HCT116 (cell line): Measurements from ENCODE around the gene GTF2H2. TPM values are rescaled to one million over a fixed set of nuclear protein-coding genes. Genes with fewer than 3 reads are reported as not detected.
"Not testable (repeated sequence)": the region's sequence is repeated elsewhere in the genome, so short reads cannot be mapped to it uniquely, and the experiment has no call there.

ENCODE experiments used
- ATAC-seq: fragments of 200-7000 bp; cut with Tn5 transposase; 2 replicates; pipeline ENCODE4 v1.9.1; 2020; ENCODE audit warnings: mild to moderate bottlenecking, moderate library complexity
- BruUV-seq: library from RNA; stranded (reverse); fragments of 400-500 nt; replicated peaks from 2 replicates; lab custom pipeline; 2021; lab: Mats Ljungman, UMichigan
- CTCF ChIA-PET: fragments of 300-600 bp; sonication (Branson Sonifier 250); formaldehyde crosslinking; loops from one replicate; lab custom pipeline; 2021; ENCODE audit warnings: antibody characterized with exemption; lab: Charles Lee
- POLR2A ChIA-PET: fragments of 300-600, 350-600 bp; sonication (Branson Sonifier 250); formaldehyde crosslinking; loops from one replicate; lab custom pipeline; 2021; ENCODE audit warnings: antibody characterized with exemption; lab: Charles Lee
- RAD21 ChIA-PET, 2 experiments: fragments of 300-600 bp; sonication (Branson Sonifier 250); formaldehyde crosslinking; loops; one replicate each; lab custom pipeline; 2023; ENCODE audit warnings: low total read pairs in 2 of 2; ENCODE audit not compliant: uncharacterized antibody in 2 of 2, unreplicated experiment in 2 of 2, low non-redundant PET in 1 of 2; lab: Charles Lee
- DNase-seq: peaks from one replicate; pipeline ENCODE4 v3.0.0-alpha.2; 2010; ENCODE audit warnings: low read depth, low spot score
- H2AFZ ChIP-seq: fragments of 200-600 bp; shearing (Covaris generic), sonication (generic); 2 replicates; pipeline ENCODE4 v1.6.1; 2017; ENCODE audit warnings: low read depth, mixed run types, mixed read lengths, antibody characterized with exemption, low read length; ENCODE audit not compliant: poor library complexity, severe bottlenecking
- H3K27ac ChIP-seq: 2 replicates; pipeline ENCODE4 v1.5.1; 2012; ENCODE audit warnings: low read depth, low read length
- H3K27me3 ChIP-seq: fragments of 200-600 bp; sonication (generic); 2 replicates; pipeline ENCODE4 v1.6.1; 2016; ENCODE audit warnings: mixed run types, low read length, mixed read lengths; ENCODE audit not compliant: insufficient read depth
- H3K36me3 ChIP-seq, 2 experiments: fragments of 200-500 bp in 1 of 2; fragments of 200-600 bp in 1 of 2; sonication (Bioruptor generic) in 1 of 2; sonication (generic) in 1 of 2; 2 replicates each; pipeline versions ENCODE4 v1.5.1 to v1.6.1; 2014 to 2016; ENCODE audit warnings: low read length in 2 of 2, inconsistent platforms in 1 of 2, mixed read lengths in 1 of 2, mixed run types in 1 of 2; ENCODE audit not compliant: insufficient read depth in 2 of 2, control insufficient read depth in 1 of 2
- H3K4me1 ChIP-seq, 2 experiments: fragments of 200-600 bp in 1 of 2; sonication (generic) in 1 of 2; 2 replicates each; pipeline versions ENCODE4 v1.5.1 to v1.6.1; 2012 to 2017; ENCODE audit warnings: low read length in 2 of 2, inconsistent platforms in 1 of 2, mild to moderate bottlenecking in 1 of 2, mixed read lengths in 1 of 2, mixed run types in 1 of 2, moderate library complexity in 1 of 2; ENCODE audit not compliant: insufficient read depth in 2 of 2, control insufficient read depth in 1 of 2
- H3K4me2 ChIP-seq: fragments of 200-600 bp; sonication (generic); 2 replicates; pipeline ENCODE4 v1.6.1; 2017; ENCODE audit warnings: mixed run types, low read length, mixed read lengths
- H3K4me3 ChIP-seq, 2 experiments: fragments of 200-600 bp in 1 of 2; sonication (generic) in 1 of 2; replicated peaks in 1 of 2; 2 replicates each; pipeline ENCODE4 v1.5.1; 2011 to 2016; ENCODE audit warnings: low read length in 2 of 2, control low read depth in 1 of 2, low read depth in 1 of 2, mild to moderate bottlenecking in 1 of 2, mixed read lengths in 1 of 2, mixed run types in 1 of 2
- H3K79me2 ChIP-seq: fragments of 200-600 bp; sonication (generic); 2 replicates; pipeline ENCODE4 v1.6.1; 2017; ENCODE audit warnings: mild to moderate bottlenecking, mixed run types, low read length, moderate library complexity, mixed read lengths; ENCODE audit not compliant: insufficient read depth
- H3K9ac ChIP-seq: fragments of 200-600 bp; sonication (generic); 2 replicates; pipeline ENCODE4 v1.6.1; 2016; ENCODE audit warnings: low read length, mixed read lengths
- H3K9me2 ChIP-seq: fragments of 200-600 bp; sonication (generic), shearing (Covaris generic); 2 replicates; pipeline ENCODE4 v1.6.1; 2017; ENCODE audit warnings: mixed run types, mild to moderate bottlenecking, moderate library complexity; ENCODE audit not compliant: insufficient read depth
- H3K9me3 ChIP-seq, 2 experiments: fragments of 200-500 bp in 1 of 2; fragments of 200-600 bp in 1 of 2; sonication (Bioruptor generic) in 1 of 2; sonication (generic) in 1 of 2; 2 replicates each; pipeline ENCODE4 v1.6.1; 2014 to 2017; ENCODE audit warnings: low read length in 2 of 2, mixed read lengths in 2 of 2, inconsistent platforms in 1 of 2, low read depth in 1 of 2, mild to moderate bottlenecking in 1 of 2, mixed run types in 1 of 2, moderate library complexity in 1 of 2; ENCODE audit not compliant: control insufficient read depth in 1 of 2, insufficient read depth in 1 of 2
- H4K20me1 ChIP-seq: fragments of 200-600 bp; sonication (generic), shearing (Covaris generic); 2 replicates; pipeline ENCODE4 v1.6.1; 2017; ENCODE audit warnings: mixed run types, mild to moderate bottlenecking, moderate library complexity; ENCODE audit not compliant: insufficient read depth
- intact Hi-C: fragments of 100-400 bp; cut with micrococcal nuclease; formaldehyde crosslinking; loops from 2 replicates; pipeline ENCODE4 v1.10.0; 2022
- total RNA-seq: library from RNA; stranded (reverse); gene quantifications from one replicate; pipeline ENCODE4 v1.2.1, GENCODE V29; 2021; ENCODE audit not compliant: unreplicated experiment

The GTF2H2 gene
- total RNA-seq, 1 experiment from 2014 or later: 37.8 TPM

GRCh38 chr5:71025289-71025953 lies 42.1 kb downstream of the GTF2H2 start, which contains the start of gene NAIP:
TSS of gene NAIP (minus strand) at chr5:71025339. CDS start at chr5:71012915, 12,424 bp downstream.
- H2AFZ ChIP-seq, H3K4me1 ChIP-seq, H3K9ac ChIP-seq, H3K4me2 ChIP-seq, RAD21 ChIA-PET, CTCF ChIA-PET, H3K36me3 ChIP-seq, POLR2A ChIA-PET, H3K27me3 ChIP-seq, H3K27ac ChIP-seq, intact Hi-C loops, DNase-seq, H3K79me2 ChIP-seq, H3K9me2 ChIP-seq, H4K20me1 ChIP-seq, H3K4me3 ChIP-seq, H3K9me3 ChIP-seq, ATAC-seq: not testable (repeated sequence)
- BruUV-seq: TSS peak; percentile 28

DNA sequence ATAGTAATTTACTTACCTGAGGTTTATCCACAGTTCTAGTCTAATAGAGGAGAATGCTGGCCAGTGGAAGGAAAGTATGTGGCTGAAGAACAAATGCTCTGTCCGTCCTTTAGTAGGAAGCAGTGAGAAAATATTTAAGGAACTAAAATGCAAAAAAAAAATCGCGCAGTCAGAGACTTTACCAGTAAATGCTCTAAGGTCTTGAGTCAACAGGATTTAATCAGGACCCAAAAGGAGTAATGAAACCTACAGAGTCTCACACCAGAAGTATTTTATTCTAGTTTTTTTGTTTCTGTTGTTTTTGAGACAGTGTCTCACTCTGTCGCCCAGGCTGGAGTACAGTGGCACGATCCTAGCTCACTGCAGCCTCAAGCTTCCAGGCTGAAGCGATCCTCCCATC lies 46.8 kb downstream of the GTF2H2 start:
- RAD21 ChIA-PET, H3K9ac ChIP-seq, H3K27me3 ChIP-seq, H3K27ac ChIP-seq, H3K9me3 ChIP-seq, H4K20me1 ChIP-seq, H2AFZ ChIP-seq, POLR2A ChIA-PET, intact Hi-C loops, DNase-seq, H3K4me3 ChIP-seq, CTCF ChIA-PET, H3K9me2 ChIP-seq, H3K36me3 ChIP-seq, H3K79me2 ChIP-seq, H3K4me1 ChIP-seq, H3K4me2 ChIP-seq, ATAC-seq, BruUV-seq: not testable (repeated sequence)

GRCh38 chr5:71018376-71019005 lies 49.0 kb downstream of the GTF2H2 start:
- H3K9me3 ChIP-seq, H3K4me1 ChIP-seq, CTCF ChIA-PET, H4K20me1 ChIP-seq, DNase-seq, H3K36me3 ChIP-seq, ATAC-seq, H3K9me2 ChIP-seq, H3K27me3 ChIP-seq, H3K4me2 ChIP-seq, H3K79me2 ChIP-seq, intact Hi-C loops, RAD21 ChIA-PET, H3K4me3 ChIP-seq, POLR2A ChIA-PET, H3K9ac ChIP-seq, H3K27ac ChIP-seq, BruUV-seq, H2AFZ ChIP-seq: not testable (repeated sequence)
